Stimulated activated CD4-positive, alpha-beta T cell treated with anti-CD3 and anti-CD28 coated beads, TNF-alpha, amount 100 ng/mL, for 24 hours (primary cell): ENCODE data around the gene IGFBP5.

Experiments
- DNase-seq, 3 experiments: peaks; one replicate each; pipeline ENCODE4 v3.0.0-alpha.2; 2020; ENCODE audit warnings: low read depth in 3 of 3

Gene IGFBP5

DNA sequence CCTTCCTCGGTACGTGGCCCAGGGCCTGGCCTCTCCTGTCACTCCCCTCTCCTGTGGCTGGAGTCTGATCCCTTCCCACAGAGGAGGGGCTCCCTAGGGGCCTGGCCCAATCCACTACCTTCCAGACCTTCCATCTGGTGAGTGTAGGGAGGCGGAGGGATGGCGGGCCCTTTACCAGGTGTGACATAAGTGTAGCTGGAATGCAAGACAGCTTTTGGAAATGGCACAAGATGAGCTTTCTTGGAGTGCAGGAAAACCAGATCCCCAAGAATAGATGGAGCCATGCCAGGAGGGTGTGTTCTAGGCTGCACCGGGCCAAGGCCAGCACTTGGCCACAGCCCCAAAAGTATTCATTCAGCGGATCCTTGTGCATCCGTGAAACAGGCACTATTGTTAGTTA lies 30.1 kb downstream of the IGFBP5 start:
- no peak for DNase-seq

DNA sequence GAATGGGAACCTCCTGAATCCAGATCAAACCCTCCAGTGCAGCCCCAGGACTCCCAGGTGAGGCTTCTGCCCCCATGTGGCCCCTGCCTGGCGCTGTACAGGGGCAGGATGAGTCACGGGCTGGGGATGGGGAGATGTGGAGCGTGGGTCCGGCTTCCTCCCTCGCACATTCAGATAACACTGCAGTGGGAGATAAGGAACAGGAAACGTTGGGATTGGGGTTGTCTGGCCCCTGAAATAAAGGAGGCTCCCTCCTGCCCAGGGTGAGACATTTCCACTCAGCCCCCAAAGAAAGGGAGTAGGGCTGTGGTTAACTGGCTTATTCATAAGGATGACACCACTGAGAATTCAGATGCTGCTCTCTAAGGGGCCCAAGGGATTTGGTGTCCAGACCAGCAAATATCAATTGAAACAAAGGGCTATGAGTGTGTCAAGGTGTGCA lies 30.7 kb downstream of the IGFBP5 start:
- no peak for DNase-seq

DNA sequence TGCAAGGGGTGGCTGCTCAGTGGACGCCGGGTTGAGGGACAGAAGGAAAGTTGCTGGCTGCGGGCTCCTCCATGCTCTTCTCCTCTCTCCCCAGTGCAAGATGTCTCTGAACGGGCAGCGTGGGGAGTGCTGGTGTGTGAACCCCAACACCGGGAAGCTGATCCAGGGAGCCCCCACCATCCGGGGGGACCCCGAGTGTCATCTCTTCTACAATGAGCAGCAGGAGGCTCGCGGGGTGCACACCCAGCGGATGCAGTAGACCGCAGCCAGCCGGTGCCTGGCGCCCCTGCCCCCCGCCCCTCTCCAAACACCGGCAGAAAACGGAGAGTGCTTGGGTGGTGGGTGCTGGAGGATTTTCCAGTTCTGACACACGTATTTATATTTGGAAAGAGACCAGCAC lies 31.5 kb downstream of the IGFBP5 start:
- DNase-seq: no peak

- no peak for DNase-seq
These were observed 32.2 kb downstream of the IGFBP5 start for GRCh38 chr2:216663106-216663505.

DNA sequence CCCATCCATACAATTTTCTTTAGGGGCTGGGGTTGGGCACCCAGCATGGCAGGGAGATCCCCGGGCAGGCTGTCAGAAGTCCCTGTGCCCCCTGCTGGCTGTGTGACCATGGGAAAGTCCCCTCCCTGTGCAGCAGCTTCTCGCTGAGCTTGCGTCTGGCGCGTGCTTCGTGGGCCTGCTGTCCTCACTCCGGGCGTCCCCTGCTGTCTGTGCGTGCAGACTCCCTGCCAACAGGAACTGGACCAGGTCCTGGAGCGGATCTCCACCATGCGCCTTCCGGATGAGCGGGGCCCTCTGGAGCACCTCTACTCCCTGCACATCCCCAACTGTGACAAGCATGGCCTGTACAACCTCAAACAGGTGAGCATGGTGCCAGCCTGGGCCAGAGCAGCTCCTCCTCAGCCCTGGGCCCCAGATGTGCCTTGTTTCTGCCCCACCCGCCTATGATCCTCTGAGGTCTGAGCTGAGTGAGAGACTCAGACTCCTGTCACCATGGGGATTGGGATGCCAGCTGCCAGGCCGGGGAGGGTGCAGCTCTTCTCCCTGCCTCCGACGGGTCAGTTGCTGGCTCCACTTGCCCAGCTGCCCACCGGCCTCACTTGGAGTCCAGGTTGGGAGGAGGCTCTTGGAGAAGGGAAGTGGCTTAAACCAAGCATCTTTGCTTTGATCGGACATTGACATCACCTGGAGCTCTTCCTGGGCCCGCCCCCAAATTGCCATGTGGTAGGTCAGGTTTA lies 33.5 kb downstream of the IGFBP5 start:
- no peak for DNase-seq

- DNase-seq: no peak
These were observed 34.3 kb downstream of the IGFBP5 start for GRCh38 chr2:216661051-216661450.

GRCh38 chr2:216660496-216660895 lies 34.9 kb downstream of the IGFBP5 start:
- DNase-seq: no peak

DNA sequence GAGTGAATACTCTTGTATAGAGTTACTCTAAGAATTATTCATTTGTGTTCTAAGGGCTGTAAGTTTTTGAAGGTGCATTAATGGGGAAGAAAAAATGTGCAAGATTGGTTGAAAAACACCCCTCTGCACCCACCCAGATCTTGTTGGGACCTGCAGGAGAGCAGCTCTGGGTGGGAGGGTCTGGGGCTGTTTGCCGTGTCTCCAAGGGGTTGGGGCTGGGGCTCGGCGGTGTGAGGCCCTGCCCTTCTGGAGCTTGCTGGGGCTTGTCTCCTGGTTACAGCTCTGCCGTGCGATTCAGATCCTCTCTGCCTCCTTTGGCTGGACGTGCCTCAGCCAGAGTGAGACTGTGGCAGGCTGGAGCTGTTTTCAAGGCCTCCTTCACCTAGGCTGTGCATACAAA lies 36.1 kb downstream of the IGFBP5 start:
- DNase-seq: no peak

- no peak for DNase-seq
These were observed 36.6 kb downstream of the IGFBP5 start for GRCh38 chr2:216658757-216659156.

DNA sequence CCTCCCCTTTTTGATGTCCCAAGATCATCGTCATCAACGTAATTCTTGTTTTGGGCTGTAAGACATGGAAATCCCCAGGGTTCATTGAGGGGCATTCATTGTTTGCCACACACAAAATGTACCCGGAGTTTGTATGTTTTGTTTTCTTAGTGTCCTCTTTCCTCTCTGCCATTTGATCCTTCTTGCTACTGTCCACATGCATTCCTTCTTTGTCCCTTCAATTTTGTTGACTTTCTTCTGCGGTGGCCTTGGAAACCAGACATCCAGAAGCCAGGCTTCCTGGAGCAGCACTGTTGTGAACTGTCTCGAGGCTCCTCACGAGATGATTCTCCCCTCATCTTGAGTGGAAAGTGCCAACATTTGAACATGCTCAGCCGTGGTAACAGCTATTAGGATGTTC lies 37.4 kb downstream of the IGFBP5 start:
- no peak for DNase-seq

DNA sequence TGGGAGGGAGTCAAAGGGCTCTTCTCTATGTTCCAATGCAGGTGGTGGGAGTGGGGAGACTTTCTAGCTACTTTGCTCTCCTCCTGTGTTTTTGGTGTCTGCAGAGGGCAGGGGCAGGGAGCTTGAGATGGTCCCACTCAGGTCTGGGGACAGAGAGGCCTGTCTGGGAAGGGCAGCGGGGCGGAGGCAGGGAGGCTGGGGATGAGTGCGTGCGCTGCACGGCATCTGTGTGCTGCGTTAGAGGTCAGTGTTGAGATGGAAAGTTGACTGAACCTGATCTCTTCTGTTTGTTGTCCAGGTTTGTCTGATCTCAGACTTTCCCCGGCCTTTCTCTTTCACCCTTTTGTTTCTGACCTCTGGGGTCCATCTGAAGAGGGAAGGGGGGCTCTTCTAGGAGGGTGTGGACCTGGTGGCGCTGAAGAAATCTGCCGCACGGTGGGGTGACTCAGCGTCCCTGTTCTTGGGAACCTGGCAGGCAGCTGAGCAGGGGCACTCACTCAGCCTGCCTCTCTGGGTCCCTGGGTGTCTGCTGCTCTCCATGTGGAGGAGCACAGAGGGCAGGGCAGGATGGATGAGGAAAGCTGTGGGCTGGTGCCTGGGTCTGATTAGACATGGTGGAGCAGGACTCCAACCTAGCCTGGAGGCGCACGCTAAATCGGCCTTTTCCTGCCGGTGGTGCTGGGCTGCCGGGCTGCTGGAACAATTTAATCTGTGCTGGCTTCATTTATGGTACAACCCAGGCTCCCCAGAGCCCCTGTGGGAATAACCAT lies 38.1 kb downstream of the IGFBP5 start:
- no peak for DNase-seq

DNA sequence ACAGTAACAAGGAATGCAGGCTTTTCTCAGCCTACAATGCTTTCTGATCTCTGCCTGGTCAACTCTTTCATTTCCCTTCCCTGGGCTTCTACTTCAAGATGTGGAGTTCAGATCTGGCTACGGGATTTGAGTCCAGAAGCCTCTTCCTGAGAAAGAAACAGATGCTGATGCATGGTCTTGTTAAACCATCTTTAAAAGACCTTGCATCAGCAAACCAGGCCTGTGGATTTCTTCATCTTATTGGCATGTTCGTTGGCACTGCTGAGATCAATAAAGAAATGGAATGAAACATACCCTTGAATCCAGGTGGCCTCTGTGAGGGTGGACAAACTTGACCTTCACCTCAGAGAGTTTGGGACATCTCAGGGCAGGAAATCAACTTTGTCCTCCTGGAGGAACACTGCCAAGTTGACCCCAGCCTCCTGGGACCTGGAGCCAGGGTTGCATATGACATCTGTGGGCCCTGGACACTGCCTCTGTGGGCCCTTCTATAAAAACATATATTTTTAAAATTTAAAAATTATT lies 40.8 kb downstream of the IGFBP5 start:
- no peak for DNase-seq

- no peak for DNase-seq
These were observed 41.4 kb downstream of the IGFBP5 start for GRCh38 chr2:216653931-216654365.

GRCh38 chr2:216653093-216653799 lies 42.1 kb downstream of the IGFBP5 start:
- no peak for DNase-seq

DNA sequence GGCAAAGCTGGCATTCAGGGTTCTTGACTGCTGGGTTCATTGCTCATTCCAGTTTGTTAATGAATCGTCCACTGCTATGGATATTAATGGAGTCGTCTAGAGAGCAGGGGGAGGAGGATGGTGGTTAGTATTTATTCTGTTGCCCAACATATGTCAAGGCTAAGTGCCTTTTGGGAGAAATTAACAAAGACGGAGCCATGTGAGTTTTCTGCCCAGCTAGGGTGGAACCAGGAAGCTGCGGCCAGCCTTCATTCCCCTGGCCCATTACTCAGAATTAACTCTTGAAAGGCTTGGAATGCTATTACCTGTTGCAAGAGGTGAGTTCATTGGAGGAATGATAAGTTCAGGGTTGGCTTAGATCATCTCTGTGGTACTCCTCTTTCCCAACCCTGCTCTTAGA lies 42.8 kb downstream of the IGFBP5 start:
- no peak for DNase-seq

GRCh38 chr2:216651351-216651881 lies 43.9 kb downstream of the IGFBP5 start:
- DNase-seq: no peak

DNA sequence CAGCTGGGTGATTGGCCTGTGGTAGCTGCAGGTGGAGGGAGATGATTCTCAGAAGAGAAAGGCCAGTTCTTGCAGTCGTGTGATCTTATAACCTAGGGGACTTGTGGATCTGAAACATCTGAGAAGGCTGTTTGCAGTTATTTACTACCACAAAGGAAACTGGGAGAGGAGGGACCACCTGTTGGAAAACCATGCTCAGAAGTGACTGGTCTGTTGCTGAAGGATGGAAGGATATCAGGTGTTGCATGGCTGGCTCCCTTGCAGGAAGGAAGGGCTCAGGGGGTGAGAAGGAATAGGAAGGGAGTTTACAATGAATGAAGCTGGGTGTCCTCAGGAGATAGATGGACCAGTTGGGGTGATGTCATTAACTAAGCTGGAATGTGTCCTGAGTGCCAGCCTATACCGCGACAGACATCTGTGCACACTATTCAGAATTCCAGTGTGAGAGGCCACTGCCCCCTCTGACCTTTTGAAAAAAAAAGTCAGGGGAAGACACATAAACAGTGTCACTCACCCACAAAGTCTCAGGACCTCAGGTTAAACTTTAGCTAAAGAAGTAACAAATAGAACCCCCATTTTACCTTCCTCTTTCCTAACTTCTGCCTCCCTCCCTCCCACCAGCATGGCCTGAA lies 44.6 kb downstream of the IGFBP5 start:
- no peak for DNase-seq

DNA sequence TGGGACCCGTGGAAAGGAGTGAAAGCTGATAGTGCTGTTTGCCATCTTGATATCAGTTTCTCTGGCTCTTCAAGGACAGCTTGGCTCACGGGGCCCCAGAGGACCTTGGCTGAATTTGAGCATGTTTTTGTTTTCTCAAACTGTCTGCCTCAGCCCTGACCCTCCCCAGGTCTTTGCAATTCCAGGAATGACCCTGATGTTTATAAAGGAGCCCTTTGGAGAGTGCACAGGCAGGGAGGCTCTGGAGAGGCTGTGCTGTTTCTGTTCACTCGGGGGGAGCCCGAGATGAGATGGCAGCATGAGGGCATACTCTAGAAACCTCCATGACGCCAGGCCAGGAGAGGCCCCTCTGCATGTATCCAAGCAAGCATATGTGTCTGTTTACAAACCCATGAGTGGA lies 45.8 kb downstream of the IGFBP5 start:
- no peak for DNase-seq

DNA sequence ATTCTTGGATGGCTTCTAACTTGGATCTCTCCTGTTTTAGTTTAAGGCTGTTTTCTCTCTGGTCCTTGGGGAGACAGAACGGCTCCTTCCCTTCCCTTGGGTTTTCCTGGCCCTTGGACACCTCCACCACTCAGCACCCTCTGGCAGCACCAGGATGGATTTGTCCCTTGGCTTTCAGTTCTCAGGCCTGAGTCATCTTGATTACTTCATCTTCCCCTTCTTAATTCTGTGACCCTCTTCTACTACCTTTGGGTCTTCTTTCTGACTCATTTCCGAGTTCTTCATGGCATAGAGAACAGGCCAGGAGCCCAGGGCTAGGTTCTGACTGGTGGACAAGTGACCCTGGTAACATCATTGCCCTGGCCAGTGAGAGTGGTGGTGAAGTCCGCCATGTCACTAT lies 47.2 kb downstream of the IGFBP5 start:
- DNase-seq: no peak

GRCh38 chr2:216646116-216646515 lies 49.2 kb downstream of the IGFBP5 start:
- no peak for DNase-seq

DNA sequence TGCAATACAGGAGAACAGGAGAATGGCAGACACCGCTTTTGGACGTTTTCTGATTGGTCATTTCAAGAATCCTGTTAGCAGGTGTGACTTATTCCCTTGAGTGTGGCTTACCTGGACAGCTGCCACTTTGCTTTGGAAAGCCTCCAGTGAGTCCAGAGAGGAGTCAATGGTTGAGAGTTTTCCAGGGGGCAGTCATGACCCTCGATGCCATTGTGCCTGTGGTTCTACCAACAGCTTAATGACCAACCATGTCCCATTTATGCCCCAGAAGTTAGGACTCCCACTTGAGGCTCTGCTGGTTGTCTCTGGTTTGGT lies 49.8 kb downstream of the IGFBP5 start:
- DNase-seq: no peak
